K562 (cell line): ENCODE results near the gene HIVEP2. TPM values are rescaled to one million over a fixed set of nuclear protein-coding genes. Genes with fewer than 3 reads are reported as not detected.

Experiments
- ATAC-seq: fragments of 200-7000 bp; cut with Tn5 transposase; 3 replicates; pipeline ENCODE4 v1.9.1; 2020; ENCODE audit warnings: moderate library complexity
- BruUV-seq: library from RNA; stranded (reverse); fragments of 400-500 nt; replicated peaks from 2 replicates; lab custom pipeline; 2021; lab: Mats Ljungman, UMichigan
- CTCF ChIA-PET: fragments of 300-600 bp; formaldehyde crosslinking; extraction: SDS; loops from one replicate; lab custom pipeline; 2021; ENCODE audit warnings: low intra/inter-chr PET ratio; lab: Yijun Ruan, JAX
- POLR2A ChIA-PET: fragments of 300-600, 350-650 bp; sonication (Branson Sonifier 250); formaldehyde crosslinking; extraction: SDS; loops from one replicate; lab custom pipeline; 2021; ENCODE audit warnings: antibody characterized with exemption, inconsistent platforms; lab: Yijun Ruan, JAX
- DNase-seq, 4 experiments: peaks; one replicate each; pipeline versions ENCODE4 v3.0.0 to v3.0.0-alpha.2; 2011 to 2018; ENCODE audit warnings: low spot score in 3 of 4, mixed read lengths in 3 of 4; ENCODE audit errors: extremely low read depth in 1 of 4
- FAIRE-seq: peaks from 2 replicates; lab custom pipeline; 2011; peaks lifted over from hg19 to GRCh38; lab: Jason Lieb, UNC
- H2AFZ ChIP-seq: 2 replicates; pipeline ENCODE4 v1.6.0; 2011; ENCODE audit warnings: low read depth, low read length, control low read depth, inconsistent platforms
- H3K27ac ChIP-seq: fragments of 200-600 bp; 3 replicates; pipeline ENCODE4 v1.8.0; 2011; ENCODE audit warnings: low read depth, mild to moderate bottlenecking, control low read depth, inconsistent platforms, low read length, moderate library complexity, mixed read lengths; ENCODE audit errors: extremely low read depth
- H3K27me3 ChIP-seq, 2 experiments: fragments of 300-600 bp in 1 of 2; 2 replicates in 1 of 2; 3 replicates in 1 of 2; pipeline versions ENCODE4 v1.6.0 to v1.8.0; 2011; ENCODE audit warnings: inconsistent platforms in 2 of 2, low read length in 2 of 2, mild to moderate bottlenecking in 1 of 2, mixed read lengths in 1 of 2, moderate library complexity in 1 of 2; ENCODE audit not compliant: control insufficient read depth in 2 of 2, insufficient read depth in 2 of 2
- H3K36me3 ChIP-seq: fragments of 300-600 bp; 3 replicates; pipeline ENCODE4 v1.8.0; 2011; ENCODE audit warnings: mild to moderate bottlenecking, low read length, inconsistent platforms; ENCODE audit not compliant: control insufficient read depth, insufficient read depth
- H3K4me1 ChIP-seq, 2 experiments: fragments of 200-600 bp in 1 of 2; replicated peaks in 1 of 2; 2 replicates in 1 of 2; 3 replicates in 1 of 2; pipeline versions ENCODE4 v1.5.1 to v1.8.0; 2011; ENCODE audit warnings: inconsistent platforms in 2 of 2, low read length in 2 of 2, mild to moderate bottlenecking in 1 of 2, mixed read lengths in 1 of 2, moderate library complexity in 1 of 2; ENCODE audit not compliant: control insufficient read depth in 2 of 2, insufficient read depth in 2 of 2
- H3K4me2 ChIP-seq: 2 replicates; pipeline ENCODE4 v1.6.1; 2011; ENCODE audit warnings: low read length, control low read depth, inconsistent platforms, mixed read lengths; ENCODE audit not compliant: insufficient read depth
- H3K4me3 ChIP-seq: fragments of 200-600 bp; sonication (generic), shearing (Covaris generic); 2 replicates; pipeline ENCODE4 v1.5.1; 2016; ENCODE audit warnings: control low read depth, inconsistent platforms
- H3K79me2 ChIP-seq: fragments of 200-600 bp; 3 replicates; pipeline ENCODE4 v1.8.0; 2011; ENCODE audit warnings: low read length, inconsistent platforms; ENCODE audit not compliant: control insufficient read depth, insufficient read depth
- H3K9ac ChIP-seq, 2 experiments: 2 replicates each; pipeline versions ENCODE4 v1.6.0 to v1.6.1; 2011; ENCODE audit warnings: low read depth in 2 of 2, low read length in 2 of 2, control low read depth in 1 of 2, inconsistent platforms in 1 of 2, mild to moderate bottlenecking in 1 of 2, mixed read lengths in 1 of 2; ENCODE audit not compliant: insufficient read depth in 1 of 2
- H3K9me1 ChIP-seq: one replicate; pipeline ENCODE4 v1.6.0; 2011; ENCODE audit warnings: inconsistent platforms, mild to moderate bottlenecking, low read length, moderate library complexity; ENCODE audit not compliant: control insufficient read depth, insufficient read depth
- H3K9me3 ChIP-seq: replicated peaks from 2 replicates; pipeline ENCODE4 v1.5.1; 2011; ENCODE audit warnings: low read depth, low read length, inconsistent platforms; ENCODE audit not compliant: control insufficient read depth, insufficient read depth
- H4K20me1 ChIP-seq: replicated peaks from 2 replicates; pipeline ENCODE4 v1.6.1; 2011; ENCODE audit warnings: low read length, inconsistent platforms, mixed read lengths; ENCODE audit not compliant: control insufficient read depth, insufficient read depth
- TBP ChIP-seq: optimal IDR thresholded peaks from 2 replicates; pipeline ENCODE3; 2011; ENCODE audit warnings: low read depth, low read length, improper control_type of control experiment
- ZNF79 ChIP-seq: fragments of 250-450 bp; sonication (Bioruptor Pico); IDR thresholded peaks from 2 replicates; pipeline ENCODE4 v1.4.0; 2020; ENCODE audit warnings: low read depth, mild to moderate bottlenecking, moderate library complexity
- WGBS: fragments of 100-300 bp; shearing (Covaris generic); methylation state at CpG from one replicate; pipeline ENCODE4 v1.1.6; 2016; ENCODE audit warnings: low coverage, mixed read lengths; ENCODE audit not compliant: insufficient coverage; ENCODE audit errors: missing lambda C conversion rate; 5-methylcytosine and 5-hydroxymethylcytosine counted together
- in situ Hi-C: fragments of 300-500 bp; cut with MboI; formaldehyde crosslinking; loops from 4 replicates; pipeline ENCODE4 v1.15.0; 2018; ENCODE audit warnings: inconsistent platforms, mixed read lengths
- intact Hi-C: fragments of 100-400 bp; cut with micrococcal nuclease; formaldehyde crosslinking; loops from 2 replicates; pipeline ENCODE4 v1.14.2; 2022
- polyA plus RNA-seq, 8 experiments: library from polyadenylated mRNA; depleted of rRNA in 4 of 8; stranded (reverse) in 5 of 8; unstranded in 3 of 8; fragments of >200 nt; fragmentation: Nextera tagmentation in 2 of 8; fragmentation: Illumina TruSeq in 1 of 8; extraction: Ambion mirVana in 2 of 8; extraction: Trizol in 1 of 8; gene quantifications; 2 replicates each; pipeline versions ENCODE4 v1.2.1 to v1.2.3, GENCODE V29; 2011 to 2014; ENCODE audit warnings: inconsistent platforms in 1 of 8, missing spikeins in 1 of 8
- total RNA-seq, 7 experiments: library from RNA; depleted of rRNA in 6 of 7; stranded (reverse); fragments of >200 nt in 6 of 7; fragmentation: Illumina TruSeq in 2 of 7; extraction: Trizol in 2 of 7; gene quantifications; 2 replicates each; pipeline versions ENCODE4 v1.2.1 to v1.2.3, GENCODE V29; 2011 to 2021; ENCODE audit warnings: low replicate concordance in 1 of 7
- TF ChIP-seq, protein P1 (sequence below): IDR thresholded peaks from 2 replicates; pipeline ENCODE4 v1.6.1; 2016; ENCODE audit warnings: missing genetic modification characterization, missing compliant biosample characterization
- TF ChIP-seq, protein P2 (sequence below): sonication (generic); IDR thresholded peaks from 2 replicates; pipeline ENCODE4 v1.6.1; 2016

Gene HIVEP2
- total and polyA plus RNA-seq, 9 of the 15 experiments (the other 6 are each of a cell fraction or from before 2014, with no cell fraction given): under 0.01 to 1.2 (median 0.31) TPM

DNA sequence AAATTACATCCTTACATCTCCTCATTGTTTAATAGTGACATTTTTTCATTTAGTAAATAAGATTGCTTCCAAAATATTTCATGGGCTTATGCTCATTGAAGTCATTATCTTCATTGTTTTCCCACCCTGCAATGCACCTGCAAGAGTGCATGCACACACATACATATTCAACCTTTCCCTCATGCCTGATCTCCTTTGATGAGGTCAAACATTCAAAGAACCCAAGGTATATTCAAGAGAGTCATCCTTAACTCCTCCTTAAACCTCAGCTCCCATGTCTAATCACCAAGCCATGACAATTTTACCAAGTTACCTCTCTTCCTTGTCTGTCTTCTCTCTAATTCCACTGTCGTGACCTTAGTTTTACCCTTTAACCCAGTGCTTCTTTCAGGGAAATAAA, 56.5 kb downstream of the HIVEP2 start:
- POLR2A ChIA-PET: no interaction called here
- H3K27me3 ChIP-seq: no peaks in the 10 kb centered on the region; a peak in 1 of 5 replicates
- CTCF ChIA-PET: interaction anchor here (0.7 kb wide), 1 partner anchor 260 kb away, joined by 3 read pairs; no protein-coding TSS in a partner anchor
- no peaks in the 10 kb centered on the region for H3K36me3 ChIP-seq
- no TSS peak for BruUV-seq
- H3K9me1 ChIP-seq: no peaks in the 10 kb centered on the region
- no peak overlapping the region for H3K27ac ChIP-seq
- H3K9me3 ChIP-seq: no peaks in the 10 kb centered on the region
- in situ Hi-C loops (no loop called here), intact Hi-C loops (no loop called here)
- H3K9ac ChIP-seq: no peak overlapping the region
- no peak overlapping the region for H2AFZ ChIP-seq
- FAIRE-seq: no peak
- no peaks in the 10 kb centered on the region for H3K79me2 ChIP-seq
- 6% methylated on average over 1 of the region's 1 CpG for WGBS
- TF ChIP-seq ZNF79 (no peak), TBP (no peak)
- TF ChIP-seq, protein P1, sequence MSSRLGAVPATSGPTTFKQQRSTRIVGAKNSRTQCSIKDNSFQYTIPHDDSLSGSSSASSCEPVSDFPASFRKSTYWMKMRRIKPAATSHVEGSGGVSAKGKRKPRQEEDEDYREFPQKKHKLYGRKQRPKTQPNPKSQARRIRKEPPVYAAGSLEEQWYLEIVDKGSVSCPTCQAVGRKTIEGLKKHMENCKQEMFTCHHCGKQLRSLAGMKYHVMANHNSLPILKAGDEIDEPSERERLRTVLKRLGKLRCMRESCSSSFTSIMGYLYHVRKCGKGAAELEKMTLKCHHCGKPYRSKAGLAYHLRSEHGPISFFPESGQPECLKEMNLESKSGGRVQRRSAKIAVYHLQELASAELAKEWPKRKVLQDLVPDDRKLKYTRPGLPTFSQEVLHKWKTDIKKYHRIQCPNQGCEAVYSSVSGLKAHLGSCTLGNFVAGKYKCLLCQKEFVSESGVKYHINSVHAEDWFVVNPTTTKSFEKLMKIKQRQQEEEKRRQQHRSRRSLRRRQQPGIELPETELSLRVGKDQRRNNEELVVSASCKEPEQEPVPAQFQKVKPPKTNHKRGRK (tag): no peak
- TF ChIP-seq, protein P2, sequence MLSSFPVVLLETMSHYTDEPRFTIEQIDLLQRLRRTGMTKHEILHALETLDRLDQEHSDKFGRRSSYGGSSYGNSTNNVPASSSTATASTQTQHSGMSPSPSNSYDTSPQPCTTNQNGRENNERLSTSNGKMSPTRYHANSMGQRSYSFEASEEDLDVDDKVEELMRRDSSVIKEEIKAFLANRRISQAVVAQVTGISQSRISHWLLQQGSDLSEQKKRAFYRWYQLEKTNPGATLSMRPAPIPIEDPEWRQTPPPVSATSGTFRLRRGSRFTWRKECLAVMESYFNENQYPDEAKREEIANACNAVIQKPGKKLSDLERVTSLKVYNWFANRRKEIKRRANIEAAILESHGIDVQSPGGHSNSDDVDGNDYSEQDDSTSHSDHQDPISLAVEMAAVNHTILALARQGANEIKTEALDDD: no peak
- no peak for ATAC-seq
- H3K4me3 ChIP-seq: no peak overlapping the region
- H3K4me2 ChIP-seq: no peak overlapping the region
- H3K4me1 ChIP-seq: no peaks in the 10 kb centered on the region
- no peak for DNase-seq
- no peaks in the 10 kb centered on the region for H4K20me1 ChIP-seq
